A673 (cell line): ENCODE results near the gene CHCHD2. TPM values are rescaled to one million over a fixed set of nuclear protein-coding genes. Genes with fewer than 3 reads are reported as not detected.
"Not testable (repeated sequence)": the region's sequence is repeated elsewhere in the genome, so short reads cannot be mapped to it uniquely, and the experiment has no call there.

Experiments
- Bru-seq: library from RNA; stranded (reverse); fragments of 400-500 nt; gene quantifications from one replicate; lab custom pipeline; 2021; lab: Mats Ljungman, UMichigan
- BruChase-seq, 2 experiments: library from RNA; stranded (reverse); fragments of 400-500 nt; gene quantifications; one replicate each; lab custom pipeline; 2021; lab: Mats Ljungman, UMichigan
- BruUV-seq: library from RNA; stranded (reverse); fragments of 400-500 nt; replicated peaks from 2 replicates; lab custom pipeline; 2021; lab: Mats Ljungman, UMichigan
- CTCF ChIA-PET: fragments of 300-600 bp; sonication (Branson Sonifier 250); formaldehyde crosslinking; loops from one replicate; lab custom pipeline; 2022; ENCODE audit warnings: antibody characterized with exemption; lab: Charles Lee
- POLR2A ChIA-PET: fragments of 300-600 bp; sonication (Branson Sonifier 250); formaldehyde crosslinking; loops from one replicate; lab custom pipeline; 2022; ENCODE audit warnings: antibody characterized with exemption; ENCODE audit not compliant: low non-redundant PET; lab: Charles Lee
- DNase-seq: peaks from one replicate; pipeline ENCODE4 v3.0.0-alpha.2; 2015; ENCODE audit warnings: low spot score
- H3K27ac ChIP-seq: fragments of 200-600 bp; sonication (generic); 2 replicates; pipeline ENCODE4 v1.5.1; 2016; ENCODE audit warnings: mixed run types, low read depth, mild to moderate bottlenecking, mixed read lengths, antibody characterized with exemption, low read length; ENCODE audit not compliant: poor library complexity, severe bottlenecking
- H3K27me3 ChIP-seq: fragments of 200-600 bp; sonication (generic); replicated peaks from 2 replicates; pipeline ENCODE4 v1.6.1; 2017; ENCODE audit warnings: mixed run types, low read depth, mild to moderate bottlenecking, mixed read lengths, antibody characterized with exemption, low read length; ENCODE audit not compliant: insufficient read depth, poor library complexity
- H3K36me3 ChIP-seq: fragments of 200-600 bp; sonication (generic); 2 replicates; pipeline ENCODE4 v1.6.1; 2016; ENCODE audit warnings: mixed run types, mild to moderate bottlenecking, mixed read lengths, antibody characterized with exemption, low read length; ENCODE audit not compliant: insufficient read depth, poor library complexity, severe bottlenecking
- H3K4me1 ChIP-seq: fragments of 200-600 bp; sonication (generic); 2 replicates; pipeline ENCODE4 v1.6.1; 2017; ENCODE audit warnings: mixed run types, mild to moderate bottlenecking, mixed read lengths, antibody characterized with exemption, low read length; ENCODE audit not compliant: insufficient read depth, poor library complexity, severe bottlenecking
- H3K4me3 ChIP-seq: fragments of 200-600 bp; sonication (generic); 2 replicates; pipeline ENCODE4 v1.5.1; 2016; ENCODE audit warnings: low read depth, mixed run types, mild to moderate bottlenecking, mixed read lengths, low read length; ENCODE audit not compliant: poor library complexity, severe bottlenecking
- H3K9me3 ChIP-seq: fragments of 200-600 bp; sonication (generic); 2 replicates; pipeline ENCODE4 v1.6.1; 2016; ENCODE audit warnings: mixed run types, low read depth, mild to moderate bottlenecking, mixed read lengths, antibody characterized with exemption, low read length; ENCODE audit not compliant: poor library complexity, severe bottlenecking
- CTCF ChIP-seq: fragments of 300-800, 200-600 bp; sonication (generic); conservative IDR thresholded peaks from 2 replicates; pipeline ENCODE4 v1.5.1; 2017; ENCODE audit warnings: low read depth, mild to moderate bottlenecking, antibody characterized with exemption, low read length, moderate library complexity, mixed read lengths
- EZH2 ChIP-seq: fragments of 200-600 bp; sonication (generic); IDR thresholded peaks from 2 replicates; pipeline ENCODE4 v1.6.1; 2017; ENCODE audit warnings: borderline replicate concordance, low read depth, mild to moderate bottlenecking, mixed read lengths, antibody characterized with exemption, low read length; ENCODE audit not compliant: poor library complexity, severe bottlenecking
- intact Hi-C: fragments of 100-400 bp; cut with micrococcal nuclease; formaldehyde crosslinking; loops from one replicate; pipeline ENCODE4 v1.10.0; 2022; ENCODE audit not compliant: unreplicated experiment
- long read RNA-seq: library from polyadenylated mRNA; stranded (forward); transcript quantifications from one replicate; pipeline ENCODE4 v2.0.0, GENCODE V29; 2022
- total RNA-seq: library from RNA; stranded (reverse); gene quantifications from 2 replicates; pipeline ENCODE4 v1.2.3, GENCODE V29; 2021

CHCHD2 gene
- 494 and 533 TPM in 2 replicates for total RNA-seq
- Bru-seq, nascent RNA: percentile 94 among the genes with signal in this experiment
- BruChase-seq, experiment 1, labeled RNA remaining after a 2-hour chase: percentile 82 among the genes with signal in this experiment
- percentile 92 among the genes with signal in this experiment for BruChase-seq, experiment 2, labeled RNA remaining after a 6-hour chase
- long read RNA-seq, transcript CHCHD2-201 (4 exons, 901 nt): major isoform, 597 of 628 reads
- long read RNA-seq, partial matches to known transcripts: 21 of 628 reads
- long read RNA-seq, other reads (novel, unspliced or antisense): 9 of 628 reads

DNA sequence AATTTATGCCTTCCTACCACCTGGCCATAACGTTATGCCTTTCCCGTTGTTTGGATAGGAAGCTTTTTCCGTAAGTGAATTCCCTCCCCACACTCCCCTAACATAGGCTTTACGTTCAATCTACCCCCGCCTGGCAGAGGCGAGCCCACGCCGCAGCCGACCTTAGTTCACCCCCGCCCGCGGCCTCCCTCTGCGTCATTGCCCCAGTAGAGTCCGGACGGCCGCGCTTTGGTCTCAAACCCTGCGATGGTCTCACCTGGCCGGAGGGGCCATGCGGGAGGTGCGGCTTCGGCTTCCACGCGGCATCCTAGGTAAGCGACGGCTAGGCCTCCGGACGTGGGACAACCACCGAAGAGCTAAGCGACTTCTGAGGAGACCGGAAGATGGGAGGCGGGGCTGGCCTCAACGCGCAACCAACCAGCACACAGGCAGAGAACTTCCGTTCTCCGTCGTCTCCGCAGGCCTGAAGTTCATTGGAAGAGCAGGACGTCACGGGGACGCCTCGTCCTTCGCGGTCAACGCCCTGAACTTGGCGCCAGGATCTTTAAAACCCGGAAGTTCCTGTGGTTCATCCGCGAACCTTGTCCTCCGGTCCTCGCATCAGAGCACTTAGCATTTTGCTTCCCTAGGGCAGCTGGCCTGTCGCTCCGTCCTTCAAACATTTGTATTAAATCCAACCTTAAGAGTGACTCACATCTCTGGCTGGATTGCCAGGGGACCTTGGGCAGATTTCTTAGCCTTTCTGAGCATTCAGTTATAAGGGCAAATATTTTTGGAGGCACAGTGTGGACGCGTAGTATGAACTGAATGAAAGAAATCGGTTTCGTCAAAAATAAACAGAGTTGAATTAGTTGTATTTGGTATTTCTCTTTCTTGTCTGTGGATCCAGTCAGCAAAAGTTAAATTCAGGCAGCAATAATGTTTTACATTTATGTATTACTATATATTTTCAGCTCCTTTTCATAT, at the start of gene CHCHD2:
TSS of gene CHCHD2 (minus strand) at position 369 of the 966 bp plus-strand sequence. CDS start at position 306, 63 bp downstream.
- H3K27me3 ChIP-seq: no peaks in the 10 kb centered on the region
- ChIA-PET POLR2A (interaction anchor here (0.6 kb wide), 1 partner anchor 19 kb away, joined by 4 read pairs; no protein-coding TSS in a partner anchor), CTCF (interaction anchor here (1.1 kb wide), 1 partner anchor 31 kb away, joined by 3 read pairs; no protein-coding TSS in a partner anchor)
- BruUV-seq: no TSS peak
- peak within 1 kb of the TSS; percentile 88 for H3K27ac ChIP-seq
- H3K9me3 ChIP-seq: no peaks in the 10 kb centered on the region
- no peaks in the 10 kb centered on the region for H3K4me1 ChIP-seq
- TF ChIP-seq CTCF (no peak), EZH2 (no peak)
- peak within 1 kb of the TSS; percentile 99 for H3K4me3 ChIP-seq
- intact Hi-C loops: no loop called here
- peak; percentile 99 for DNase-seq
- H3K36me3 ChIP-seq: peaks cover 32% of the 10 kb centered on the region

GRCh38 chr7:56131062-56131461, 24.8 kb upstream of the CHCHD2 start:
- H3K27ac ChIP-seq, CTCF ChIA-PET, H3K4me1 ChIP-seq, H3K4me3 ChIP-seq, H3K9me3 ChIP-seq, intact Hi-C loops, H3K36me3 ChIP-seq, DNase-seq, BruUV-seq, H3K27me3 ChIP-seq: not testable (repeated sequence)
- POLR2A ChIA-PET: interaction anchor here (0.6 kb wide), 1 partner anchor 32 kb away, joined by 5 read pairs; no protein-coding TSS in a partner anchor

DNA sequence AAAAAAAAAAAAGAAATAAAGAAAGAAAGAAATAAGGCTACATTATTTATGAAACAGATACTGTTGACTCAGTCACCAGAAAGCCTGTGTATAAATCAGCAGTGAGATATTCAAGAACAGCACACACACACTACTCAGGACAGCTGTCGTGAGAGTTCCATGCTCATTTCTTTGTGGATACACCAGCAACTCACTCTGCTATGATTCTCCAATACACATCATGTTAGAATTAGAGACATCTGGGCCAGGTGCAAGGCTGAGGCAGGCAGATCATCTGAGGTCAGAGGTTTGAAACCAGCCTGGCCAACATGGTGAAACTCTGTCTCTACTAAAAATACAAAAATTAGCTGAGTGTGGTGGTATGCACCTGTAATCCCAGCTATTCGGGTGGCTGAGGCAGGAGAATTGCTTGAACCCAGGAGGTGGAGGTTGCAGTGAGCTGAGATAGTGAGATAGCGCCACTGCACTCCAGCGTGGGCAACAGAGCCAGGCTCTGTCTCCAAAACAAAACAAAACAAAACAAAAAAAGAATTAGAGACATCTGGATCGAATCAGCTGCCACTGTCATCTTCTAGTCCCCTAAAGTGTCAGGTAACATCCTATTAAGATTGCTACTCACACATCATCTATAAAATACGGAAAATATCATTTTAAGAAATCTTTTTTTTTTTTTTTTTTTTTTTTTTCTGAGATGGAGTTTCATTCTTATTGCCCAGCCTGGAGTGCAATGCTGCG, 21.1 kb upstream of the CHCHD2 start:
- ChIA-PET CTCF (no interaction called here), POLR2A (interaction anchor here (0.6 kb wide), 1 partner anchor 115 kb away, joined by 11 read pairs; no protein-coding TSS in a partner anchor)
- H3K4me1 ChIP-seq: no peaks in the 10 kb centered on the region
- no peaks in the 10 kb centered on the region for H3K36me3 ChIP-seq
- TF ChIP-seq EZH2 (no peak), CTCF (no peak)
- no TSS peak for BruUV-seq
- H3K9me3 ChIP-seq: no peaks in the 10 kb centered on the region
- no peak overlapping the region for H3K4me3 ChIP-seq
- no peak for DNase-seq
- H3K27ac ChIP-seq: no peak overlapping the region
- intact Hi-C loops: no loop called here
- no peaks in the 10 kb centered on the region for H3K27me3 ChIP-seq
